Astrocyte of the cerebellum (primary cell): ENCODE measurements around the gene CEP170.

Experiments
- DNase-seq: peaks from one replicate; pipeline ENCODE4 v3.0.0-alpha.2; 2011; ENCODE audit warnings: low read depth
- H3K4me3 ChIP-seq: 2 replicates; pipeline ENCODE4 v1.5.1; 2011; ENCODE audit warnings: mild to moderate bottlenecking, low read depth, low read length, moderate library complexity
- in situ Hi-C: cut with HindIII; loops from 2 replicates; pipeline ENCODE4 v1.10.0; 2017; ENCODE audit warnings: low sequenced_read_pairs
- TF ChIP-seq, protein P1 (sequence below): IDR thresholded peaks from 2 replicates; pipeline ENCODE4 v1.5.1; 2012; ENCODE audit warnings: low read length, low read depth, moderate library complexity, mild to moderate bottlenecking; ENCODE audit errors: missing control alignments

The CEP170 gene

DNA sequence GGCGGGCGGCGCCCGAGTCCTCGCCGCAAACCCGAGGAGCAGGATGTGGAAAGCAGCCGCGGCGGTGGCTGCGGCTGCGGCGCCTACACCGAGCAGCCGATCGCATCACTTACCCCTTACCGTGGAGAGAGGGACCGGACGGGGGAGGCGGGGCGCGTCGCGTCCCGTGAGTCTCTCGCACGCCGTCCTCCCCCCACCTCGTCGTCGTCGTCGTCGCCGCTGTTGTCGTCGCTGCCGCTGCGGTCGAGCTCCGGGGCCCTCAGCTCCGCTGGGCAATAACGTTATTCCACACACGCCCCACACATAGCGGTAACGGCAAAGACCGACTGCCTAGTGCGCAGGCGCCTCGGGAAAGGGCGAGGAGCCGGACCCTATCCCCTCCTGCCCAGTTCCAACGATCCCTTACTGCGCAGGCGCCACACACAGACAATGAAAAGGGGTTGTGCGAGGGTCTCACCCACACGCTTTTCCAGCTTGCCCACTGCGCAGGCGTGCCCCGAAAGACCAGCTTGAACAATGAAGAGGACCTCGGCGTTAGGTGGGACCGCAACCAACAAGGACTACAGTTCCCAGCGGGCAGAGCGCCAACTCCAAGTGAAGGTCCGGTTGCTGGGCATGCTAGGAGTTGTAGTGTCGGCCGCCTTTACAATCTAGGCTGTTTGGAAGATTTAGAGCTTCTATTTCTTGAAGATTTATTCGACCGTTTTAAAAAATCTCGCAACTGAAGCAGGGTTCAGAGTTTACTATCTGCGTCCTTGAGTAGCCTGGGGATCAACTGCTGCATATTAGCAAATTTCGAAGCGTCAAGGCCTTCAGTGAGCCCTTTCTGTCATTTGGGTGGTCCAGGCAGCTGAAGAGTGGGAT lies at the start of gene CEP170:
Gene CEP170 (minus strand): TSS at position 355 of the 864 bp plus-strand sequence. CDS start 30,001 bp downstream, outside the sequence.
- TF ChIP-seq, protein P1, sequence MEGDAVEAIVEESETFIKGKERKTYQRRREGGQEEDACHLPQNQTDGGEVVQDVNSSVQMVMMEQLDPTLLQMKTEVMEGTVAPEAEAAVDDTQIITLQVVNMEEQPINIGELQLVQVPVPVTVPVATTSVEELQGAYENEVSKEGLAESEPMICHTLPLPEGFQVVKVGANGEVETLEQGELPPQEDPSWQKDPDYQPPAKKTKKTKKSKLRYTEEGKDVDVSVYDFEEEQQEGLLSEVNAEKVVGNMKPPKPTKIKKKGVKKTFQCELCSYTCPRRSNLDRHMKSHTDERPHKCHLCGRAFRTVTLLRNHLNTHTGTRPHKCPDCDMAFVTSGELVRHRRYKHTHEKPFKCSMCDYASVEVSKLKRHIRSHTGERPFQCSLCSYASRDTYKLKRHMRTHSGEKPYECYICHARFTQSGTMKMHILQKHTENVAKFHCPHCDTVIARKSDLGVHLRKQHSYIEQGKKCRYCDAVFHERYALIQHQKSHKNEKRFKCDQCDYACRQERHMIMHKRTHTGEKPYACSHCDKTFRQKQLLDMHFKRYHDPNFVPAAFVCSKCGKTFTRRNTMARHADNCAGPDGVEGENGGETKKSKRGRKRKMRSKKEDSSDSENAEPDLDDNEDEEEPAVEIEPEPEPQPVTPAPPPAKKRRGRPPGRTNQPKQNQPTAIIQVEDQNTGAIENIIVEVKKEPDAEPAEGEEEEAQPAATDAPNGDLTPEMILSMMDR: no peak
- peak; percentile 97 for DNase-seq
- H3K4me3 ChIP-seq: peak within 1 kb of the TSS; percentile 89
- in situ Hi-C loops: no loop called here

DNA sequence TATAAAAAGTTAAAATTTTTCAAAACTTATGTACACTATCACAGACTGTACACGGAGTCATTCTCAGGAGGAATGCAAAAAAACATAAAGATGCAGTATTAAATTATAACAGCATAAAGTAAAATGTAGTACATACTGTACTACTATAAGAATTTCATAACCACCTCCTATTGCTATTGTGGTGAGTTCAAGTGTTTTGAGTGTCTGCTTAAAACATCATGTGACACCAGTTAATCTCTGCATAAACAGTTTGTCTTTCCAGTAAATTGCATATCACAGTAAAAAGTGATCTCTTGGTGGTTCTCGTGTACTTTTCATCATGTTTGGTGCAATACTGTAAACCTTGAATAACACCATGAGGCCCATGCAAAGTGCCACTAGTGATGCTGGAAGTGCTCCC lies 46.0 kb upstream of the CEP170 start:
- no peak for DNase-seq
- in situ Hi-C loops: no loop called here

DNA sequence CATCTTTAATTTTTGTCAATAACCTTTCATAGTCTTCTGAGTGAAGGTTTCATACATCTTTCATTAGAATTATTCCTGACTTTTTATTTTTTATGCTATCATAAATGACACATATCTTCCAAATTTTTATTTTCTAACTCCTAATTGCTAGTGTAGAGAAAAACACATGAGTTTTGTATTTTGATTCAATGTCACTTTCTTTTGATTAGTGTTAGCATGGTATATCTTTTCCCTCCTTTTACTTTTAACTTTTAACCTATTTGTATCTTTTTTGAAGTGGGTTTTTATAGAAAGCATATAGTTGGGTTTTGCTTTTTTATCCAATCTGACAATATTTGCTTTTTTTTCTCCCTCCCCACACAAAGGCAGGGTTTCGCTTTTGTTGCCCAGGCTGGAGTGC lies 44.0 kb upstream of the CEP170 start:
- in situ Hi-C loops: no loop called here

More for the DNA sequence above, 46.0 kb upstream of the CEP170 start:
- H3K4me3 ChIP-seq: no peak overlapping the region
- TF ChIP-seq, protein P1: no peak

GRCh38 chr1:243294723-243295121 lies 39.6 kb upstream of the CEP170 start:
- H3K4me3 ChIP-seq: no peak overlapping the region
- TF ChIP-seq, protein P1: no peak
- in situ Hi-C loops: no loop called here
- DNase-seq: no peak

More for the DNA sequence above, 44.0 kb upstream of the CEP170 start:
- TF ChIP-seq, protein P1: no peak
- no peak for DNase-seq
- H3K4me3 ChIP-seq: no peak overlapping the region

DNA sequence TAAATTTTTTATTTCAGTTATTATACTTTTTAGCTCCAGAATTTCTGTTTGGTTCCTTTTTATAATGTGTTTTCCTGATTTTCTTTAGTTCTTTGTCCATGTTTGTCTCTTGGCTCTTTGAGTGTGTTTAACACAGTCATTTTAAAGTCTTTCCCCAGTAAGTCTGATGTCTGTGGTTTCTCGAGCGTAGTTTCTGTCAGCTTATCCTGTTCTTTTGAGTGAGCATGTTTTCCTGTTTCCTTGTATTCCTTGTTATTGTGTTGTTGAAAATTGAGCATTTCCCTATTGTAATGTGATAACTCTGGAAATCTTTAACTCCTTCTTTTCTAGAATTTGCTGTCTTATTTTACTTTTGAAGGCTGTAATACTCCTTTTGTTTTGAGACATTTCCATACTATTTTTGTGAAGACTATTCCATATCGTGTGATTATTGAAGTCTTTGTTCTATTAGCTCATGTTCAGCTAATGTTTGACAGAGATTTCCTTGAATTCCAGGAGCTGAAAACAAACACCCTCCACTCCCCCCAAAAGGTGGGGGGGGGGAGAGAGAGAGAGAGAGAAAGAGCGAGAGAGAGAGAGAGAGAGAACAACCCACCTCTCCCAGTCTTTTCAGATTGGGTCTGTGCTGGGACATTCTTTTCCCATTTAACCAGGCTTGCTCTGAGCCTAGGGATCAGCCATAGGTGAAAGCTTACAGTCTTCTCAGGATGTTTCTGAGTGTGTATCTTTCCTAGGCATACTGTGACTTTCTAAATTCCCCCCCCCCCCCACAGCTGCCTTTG lies 39.1 kb upstream of the CEP170 start:
- no peak for DNase-seq
- H3K4me3 ChIP-seq: no peak overlapping the region
- in situ Hi-C loops: no loop called here
- TF ChIP-seq, protein P1: no peak

GRCh38 chr1:243292117-243292516 lies 37.0 kb upstream of the CEP170 start:
- in situ Hi-C loops: no loop called here
- H3K4me3 ChIP-seq: no peak overlapping the region
- TF ChIP-seq, protein P1: no peak
- no peak for DNase-seq
